ENCODE measurements around the gene RAD1. TPM values are rescaled to one million over a fixed set of nuclear protein-coding genes. Genes with fewer than 3 reads are reported as not detected.
A peak's percentile ranks its signal among the peaks of the same experiment; 100 is the strongest.

Gene RAD1
- total RNA-seq, 1 donor from 2014 or later, result 36.1 TPM

GRCh38 chr5:34899066-34899465 lies 16.2 kb downstream of the RAD1 start:
- no peak overlapping the region for H3K27ac Mint-ChIP-seq (ENCODE audit: unreplicated experiment)
- no peaks in the 10 kb centered on the region for H3K9me3 Mint-ChIP-seq
- H3K4me1 Mint-ChIP-seq, result peaks cover 4% of the 10 kb centered on the region
- no peak for TF ChIP-seq CTCF (conservative IDR thresholded peaks at IDR 0.05)
- H3K4me3 Mint-ChIP-seq, result no peak overlapping the region
- peaks cover 3% of the 10 kb centered on the region for H3K36me3 Mint-ChIP-seq (ENCODE audit: low read depth)
- no peak for DNase-seq (ENCODE audit: low read depth, low spot score)
- no peaks in the 10 kb centered on the region for H3K27me3 Mint-ChIP-seq (ENCODE audit: low read depth)

- no peak overlapping the region for H3K27ac Mint-ChIP-seq (ENCODE audit: unreplicated experiment)
- no peaks in the 10 kb centered on the region for H3K27me3 Mint-ChIP-seq (ENCODE audit: low read depth)
- TF ChIP-seq CTCF (conservative IDR thresholded peaks at IDR 0.05), result peak; percentile 94
- no peak overlapping the region for H3K4me3 Mint-ChIP-seq
- H3K9me3 Mint-ChIP-seq, result no peaks in the 10 kb centered on the region
- H3K4me1 Mint-ChIP-seq, result peaks cover 4% of the 10 kb centered on the region
- DNase-seq (ENCODE audit: low read depth, low spot score), result peak; percentile 73
- peaks cover 3% of the 10 kb centered on the region for H3K36me3 Mint-ChIP-seq (ENCODE audit: low read depth)
These were observed 16.9 kb downstream of the RAD1 start for GRCh38 chr5:34898258-34898895.

GRCh38 chr5:34897646-34898045 lies 17.7 kb downstream of the RAD1 start:
- no peaks in the 10 kb centered on the region for H3K36me3 Mint-ChIP-seq (ENCODE audit: low read depth)
- DNase-seq (ENCODE audit: low read depth, low spot score), result no peak
- no peak overlapping the region for H3K27ac Mint-ChIP-seq (ENCODE audit: unreplicated experiment)
- no peak overlapping the region for H3K4me3 Mint-ChIP-seq
- no peaks in the 10 kb centered on the region for H3K9me3 Mint-ChIP-seq
- no peak for TF ChIP-seq CTCF (conservative IDR thresholded peaks at IDR 0.05)
- H3K27me3 Mint-ChIP-seq (ENCODE audit: low read depth), result no peaks in the 10 kb centered on the region
- peaks cover 4% of the 10 kb centered on the region for H3K4me1 Mint-ChIP-seq

- no peaks in the 10 kb centered on the region for H3K27me3 Mint-ChIP-seq (ENCODE audit: low read depth)
- no peak for DNase-seq (ENCODE audit: low read depth, low spot score)
- peaks cover 4% of the 10 kb centered on the region for H3K4me1 Mint-ChIP-seq
- no peak overlapping the region for H3K4me3 Mint-ChIP-seq
- no peaks in the 10 kb centered on the region for H3K36me3 Mint-ChIP-seq (ENCODE audit: low read depth)
- TF ChIP-seq CTCF (conservative IDR thresholded peaks at IDR 0.05), result no peak
- no peak overlapping the region for H3K27ac Mint-ChIP-seq (ENCODE audit: unreplicated experiment)
- H3K9me3 Mint-ChIP-seq, result no peaks in the 10 kb centered on the region
These were observed 19.5 kb downstream of the RAD1 start for GRCh38 chr5:34895641-34896419.

GRCh38 chr5:34894716-34895115 lies 20.6 kb downstream of the RAD1 start:
- no peak overlapping the region for H3K27ac Mint-ChIP-seq (ENCODE audit: unreplicated experiment)
- H3K4me1 Mint-ChIP-seq, result peaks cover 4% of the 10 kb centered on the region
- no peaks in the 10 kb centered on the region for H3K27me3 Mint-ChIP-seq (ENCODE audit: low read depth)
- no peak for DNase-seq (ENCODE audit: low read depth, low spot score)
- no peak for TF ChIP-seq CTCF (conservative IDR thresholded peaks at IDR 0.05)
- H3K36me3 Mint-ChIP-seq (ENCODE audit: low read depth), result no peaks in the 10 kb centered on the region
- no peak overlapping the region for H3K4me3 Mint-ChIP-seq
- no peaks in the 10 kb centered on the region for H3K9me3 Mint-ChIP-seq
